ENCODE measurements around the gene FAM114A2. TPM values are rescaled to one million over a fixed set of nuclear protein-coding genes. Genes with fewer than 3 reads are reported as not detected.

FAM114A2 gene
- total and polyA plus RNA-seq, 7 donors = 11.2 to 36.5 (median 23.2) TPM

- Histone ChIP-seq H3K36me3 (ENCODE audit: insufficient read depth in 1 of 2, low read depth in 1 of 2) (peaks cover 2 to 40% of the 10 kb centered on the region in 2 donors), H3K27me3 (ENCODE audit: insufficient read depth in 3 of 3, low read length in 2 of 3) (no peaks in the 10 kb centered on the region), H3K4me3 (no peak overlapping the region), H3K27ac (no peak overlapping the region), H3K9me3 (no peaks in the 10 kb centered on the region), H3K4me1 (no peaks in the 10 kb centered on the region)
- ATAC-seq (no peak), DNase-seq (no peak)
- TF ChIP-seq CTCF (IDR thresholded peaks at IDR 0.05) = no peak
- intact Hi-C loops (cut with DNase I) = no loop called here
Observed at GRCh38 chr5:153991168-153991567, 47.5 kb downstream of the FAM114A2 start.

GRCh38 chr5:153988510-153988909, 50.2 kb downstream of the FAM114A2 start:
- H3K27ac ChIP-seq = no peak overlapping the region
- H3K36me3 ChIP-seq (ENCODE audit: insufficient read depth in 1 of 2, low read depth in 1 of 2) = peaks cover 0 to 26% of the 10 kb centered on the region in 2 donors
- H3K4me3 ChIP-seq = no peak overlapping the region
- no peak for ATAC-seq
- intact Hi-C loops (cut with DNase I) = no loop called here
- no peak for TF ChIP-seq CTCF (IDR thresholded peaks at IDR 0.05)
- 92 to 95% (median 94%) methylated on average over 5 of the region's 5 CpGs for WGBS, 3 donors
- no peak for DNase-seq
- no peaks in the 10 kb centered on the region for H3K27me3 ChIP-seq (ENCODE audit: insufficient read depth in 3 of 3, low read length in 2 of 3)
- H3K9me3 ChIP-seq = no peaks in the 10 kb centered on the region
- H3K4me1 ChIP-seq = no peaks in the 10 kb centered on the region

- Histone ChIP-seq H3K4me1 (no peaks in the 10 kb centered on the region), H3K27ac (no peak overlapping the region), H3K36me3 (ENCODE audit: insufficient read depth in 1 of 2, low read depth in 1 of 2) (peaks cover 0 to 14% of the 10 kb centered on the region in 2 donors), H3K9me3 (no peaks in the 10 kb centered on the region), H3K27me3 (ENCODE audit: insufficient read depth in 3 of 3, low read length in 2 of 3) (no peaks in the 10 kb centered on the region), H3K4me3 (no peak overlapping the region)
- intact Hi-C loops (cut with DNase I) = no loop called here
- WGBS, 3 donors = 78 to 83% (median 79%) methylated on average over 2 of the region's 2 CpGs
- no peak for DNase-seq
- no peak for TF ChIP-seq CTCF (IDR thresholded peaks at IDR 0.05)
- ATAC-seq = no peak
Observed at GRCh38 chr5:153987301-153987700, 51.4 kb downstream of the FAM114A2 start.

GRCh38 chr5:153985498-153985897, 53.2 kb downstream of the FAM114A2 start:
- no peaks in the 10 kb centered on the region for H3K36me3 ChIP-seq (ENCODE audit: insufficient read depth in 1 of 2, low read depth in 1 of 2)
- H3K27me3 ChIP-seq (ENCODE audit: insufficient read depth in 3 of 3, low read length in 2 of 3) = no peaks in the 10 kb centered on the region
- no peaks in the 10 kb centered on the region for H3K4me1 ChIP-seq
- TF ChIP-seq CTCF (IDR thresholded peaks at IDR 0.05) = no peak
- no peak overlapping the region for H3K4me3 ChIP-seq
- intact Hi-C loops (cut with DNase I) = no loop called here
- H3K27ac ChIP-seq = no peak overlapping the region
- WGBS, 3 donors = 65 to 76% (median 67%) methylated on average over 3 of the region's 3 CpGs
- ATAC-seq = no peak
- H3K9me3 ChIP-seq = no peaks in the 10 kb centered on the region
- no peak for DNase-seq

GRCh38 chr5:153983885-153984284, 54.8 kb downstream of the FAM114A2 start:
- no peaks in the 10 kb centered on the region for H3K27me3 ChIP-seq (ENCODE audit: insufficient read depth in 3 of 3, low read length in 2 of 3)
- H3K4me1 ChIP-seq = no peaks in the 10 kb centered on the region
- H3K27ac ChIP-seq = no peak overlapping the region
- no peak for ATAC-seq
- no peak overlapping the region for H3K4me3 ChIP-seq
- intact Hi-C loops (cut with DNase I) = no loop called here
- H3K36me3 ChIP-seq (ENCODE audit: insufficient read depth in 1 of 2, low read depth in 1 of 2) = no peaks in the 10 kb centered on the region
- no peaks in the 10 kb centered on the region for H3K9me3 ChIP-seq
- 89 to 93% (median 90%) methylated on average over 1 of the region's 1 CpG for WGBS, 3 donors
- DNase-seq = no peak
- TF ChIP-seq CTCF (IDR thresholded peaks at IDR 0.05) = no peak

All from psoas muscle (tissue), 8 donors.